ENCODE results near the gene PGAM2.

PGAM2 gene

DNA sequence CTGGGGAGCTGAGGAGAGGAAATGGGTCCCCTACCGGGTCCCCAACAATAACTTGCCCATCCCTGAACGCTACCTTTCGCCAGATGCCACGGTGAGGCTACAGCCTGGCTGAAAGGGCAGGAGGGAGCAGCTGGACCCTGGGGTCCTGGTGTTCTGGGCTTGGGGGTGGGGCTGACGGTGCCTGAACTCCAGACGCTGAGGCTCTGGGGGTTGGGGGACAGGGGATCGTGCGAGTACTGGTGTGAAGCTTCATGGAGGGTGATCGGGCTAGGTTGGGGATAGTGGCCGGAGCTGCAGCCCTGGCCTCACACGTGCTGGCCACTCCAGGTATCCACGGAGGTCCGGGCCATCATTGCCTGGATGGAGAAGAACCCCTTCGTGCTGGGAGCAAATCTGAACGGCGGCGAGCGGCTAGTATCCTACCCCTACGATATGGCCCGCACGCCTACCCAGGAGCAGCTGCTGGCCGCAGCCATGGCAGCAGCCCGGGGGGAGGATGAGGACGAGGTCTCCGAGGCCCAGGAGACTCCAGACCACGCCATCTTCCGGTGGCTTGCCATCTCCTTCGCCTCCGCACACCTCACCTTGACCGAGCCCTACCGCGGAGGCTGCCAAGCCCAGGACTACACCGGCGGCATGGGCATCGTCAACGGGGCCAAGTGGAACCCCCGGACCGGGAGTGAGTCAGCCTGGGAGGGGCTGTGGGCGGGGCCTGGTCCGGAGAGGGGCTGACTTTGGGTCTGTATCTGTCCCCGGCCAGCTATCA is 47.0 kb upstream of the PGAM2 start:
- no peak for DNase-seq
- intact Hi-C loops (cut with DNase I; ENCODE audit: low total_unique reads), result no loop called here
- Histone ChIP-seq H3K4me1 (peaks cover 7 to 71% (median 69%) of the 10 kb centered on the region in 4 donors), H3K27ac (peak overlapping the region; percentile 98 to 100), H3K4me3 (no peak overlapping the region), H3K36me3 (peaks cover 31 to 100% (median 86%) of the 10 kb centered on the region in 3 donors), H3K27me3 (no peaks in the 10 kb centered on the region), H3K9me3 (no peaks in the 10 kb centered on the region)
- TF ChIP-seq, protein P1, sequence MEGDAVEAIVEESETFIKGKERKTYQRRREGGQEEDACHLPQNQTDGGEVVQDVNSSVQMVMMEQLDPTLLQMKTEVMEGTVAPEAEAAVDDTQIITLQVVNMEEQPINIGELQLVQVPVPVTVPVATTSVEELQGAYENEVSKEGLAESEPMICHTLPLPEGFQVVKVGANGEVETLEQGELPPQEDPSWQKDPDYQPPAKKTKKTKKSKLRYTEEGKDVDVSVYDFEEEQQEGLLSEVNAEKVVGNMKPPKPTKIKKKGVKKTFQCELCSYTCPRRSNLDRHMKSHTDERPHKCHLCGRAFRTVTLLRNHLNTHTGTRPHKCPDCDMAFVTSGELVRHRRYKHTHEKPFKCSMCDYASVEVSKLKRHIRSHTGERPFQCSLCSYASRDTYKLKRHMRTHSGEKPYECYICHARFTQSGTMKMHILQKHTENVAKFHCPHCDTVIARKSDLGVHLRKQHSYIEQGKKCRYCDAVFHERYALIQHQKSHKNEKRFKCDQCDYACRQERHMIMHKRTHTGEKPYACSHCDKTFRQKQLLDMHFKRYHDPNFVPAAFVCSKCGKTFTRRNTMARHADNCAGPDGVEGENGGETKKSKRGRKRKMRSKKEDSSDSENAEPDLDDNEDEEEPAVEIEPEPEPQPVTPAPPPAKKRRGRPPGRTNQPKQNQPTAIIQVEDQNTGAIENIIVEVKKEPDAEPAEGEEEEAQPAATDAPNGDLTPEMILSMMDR (IDR thresholded peaks at IDR 0.05), result no peak

DNA sequence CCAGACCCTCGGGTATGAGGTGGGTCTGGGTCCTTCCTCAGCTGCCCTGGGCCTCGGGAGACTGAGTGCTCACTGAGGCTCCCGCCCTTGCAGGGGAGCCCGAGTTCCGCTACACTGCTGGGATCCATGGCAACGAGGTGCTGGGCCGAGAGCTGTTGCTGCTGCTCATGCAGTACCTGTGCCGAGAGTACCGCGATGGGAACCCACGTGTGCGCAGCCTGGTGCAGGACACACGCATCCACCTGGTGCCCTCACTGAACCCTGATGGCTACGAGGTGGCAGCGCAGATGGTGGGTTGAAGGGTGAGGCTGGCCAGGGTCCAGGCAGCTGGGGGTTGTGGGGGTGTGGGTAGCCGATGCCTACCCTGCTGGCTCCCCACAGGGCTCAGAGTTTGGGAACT is 46.4 kb upstream of the PGAM2 start:
- Histone ChIP-seq H3K4me3 (no peak overlapping the region), H3K27me3 (no peaks in the 10 kb centered on the region), H3K36me3 (peaks cover 31 to 99% (median 86%) of the 10 kb centered on the region in 3 donors), H3K9me3 (no peaks in the 10 kb centered on the region), H3K27ac (peak overlapping the region; percentile 98 to 100), H3K4me1 (peaks cover 7 to 78% (median 75%) of the 10 kb centered on the region in 4 donors)
- TF ChIP-seq, protein P1 (IDR thresholded peaks at IDR 0.05), result no peak
- intact Hi-C loops (cut with DNase I; ENCODE audit: low total_unique reads), result no loop called here
- DNase-seq, result no peak

DNA sequence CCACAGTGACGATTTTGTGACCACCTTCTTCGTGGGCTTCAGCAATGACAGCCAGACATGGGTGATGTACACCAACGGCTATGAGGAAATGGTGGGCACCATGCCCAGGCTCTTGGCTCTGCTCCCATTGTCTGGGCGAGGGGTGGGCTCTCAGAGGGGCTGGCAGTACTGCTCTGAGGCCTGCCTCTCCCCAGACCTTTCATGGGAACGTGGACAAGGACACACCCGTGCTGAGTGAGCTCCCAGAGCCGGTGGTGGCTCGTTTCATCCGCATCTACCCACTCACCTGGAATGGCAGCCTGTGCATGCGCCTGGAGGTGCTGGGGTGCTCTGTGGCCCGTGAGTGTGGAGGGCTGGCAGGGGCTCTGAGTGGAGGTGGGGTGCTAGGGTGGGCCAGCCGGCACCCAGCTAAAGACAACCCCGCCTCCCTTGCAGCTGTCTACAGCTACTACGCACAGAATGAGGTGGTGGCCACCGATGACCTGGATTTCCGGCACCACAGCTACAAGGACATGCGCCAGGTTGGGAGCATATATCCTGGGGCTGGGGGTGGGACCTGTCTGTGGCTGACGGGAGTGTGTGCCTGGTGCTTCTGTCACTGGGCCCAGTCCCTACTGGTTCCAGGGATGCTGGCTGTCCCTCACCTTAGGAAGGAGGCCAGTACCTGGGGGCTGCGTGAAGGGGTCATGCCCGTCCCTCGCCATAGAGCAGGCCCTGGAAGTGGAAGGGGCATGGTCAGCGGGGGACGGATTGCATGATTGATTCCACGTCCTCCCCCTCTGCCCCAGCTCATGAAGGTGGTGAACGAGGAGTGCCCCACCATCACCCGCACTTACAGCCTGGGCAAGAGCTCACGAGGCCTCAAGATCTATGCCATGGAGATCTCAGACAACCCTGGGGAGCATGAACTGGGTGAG is 45.6 kb upstream of the PGAM2 start:
- Histone ChIP-seq H3K27ac (peak overlapping the region; percentile 98 to 100), H3K4me3 (no peak overlapping the region), H3K36me3 (peaks cover 31 to 91% (median 82%) of the 10 kb centered on the region in 3 donors), H3K9me3 (no peaks in the 10 kb centered on the region), H3K27me3 (no peaks in the 10 kb centered on the region), H3K4me1 (peaks cover 10 to 86% (median 83%) of the 10 kb centered on the region in 4 donors)
- intact Hi-C loops (cut with DNase I; ENCODE audit: low total_unique reads), result no loop called here
- TF ChIP-seq, protein P1 (IDR thresholded peaks at IDR 0.05), result no peak
- DNase-seq, result peak in 1 of 2 donors; percentile 76

DNA sequence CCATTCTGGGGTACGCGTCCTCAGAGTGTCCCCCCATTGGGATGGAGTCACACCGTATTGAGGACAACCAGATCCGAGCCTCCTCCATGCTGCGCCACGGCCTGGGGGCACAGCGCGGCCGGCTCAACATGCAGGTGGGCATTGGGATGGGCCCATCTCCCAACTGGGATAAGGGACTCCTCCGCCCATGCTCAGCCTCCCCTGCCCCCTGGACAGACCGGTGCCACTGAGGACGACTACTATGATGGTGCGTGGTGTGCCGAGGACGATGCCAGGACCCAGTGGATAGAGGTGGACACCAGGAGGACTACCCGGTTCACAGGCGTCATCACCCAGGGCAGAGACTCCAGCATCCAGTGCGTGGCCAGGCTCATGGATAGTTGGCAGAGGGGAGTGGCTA is 44.6 kb upstream of the PGAM2 start:
- DNase-seq, result no peak
- TF ChIP-seq, protein P1 (IDR thresholded peaks at IDR 0.05), result no peak
- H3K9me3 ChIP-seq, result no peaks in the 10 kb centered on the region
- H3K27me3 ChIP-seq, result no peaks in the 10 kb centered on the region
- H3K4me3 ChIP-seq, result no peak overlapping the region
- H3K27ac ChIP-seq, result peak overlapping the region; percentile 98 to 100
- peaks cover 12 to 91% (median 85%) of the 10 kb centered on the region in 4 donors for H3K4me1 ChIP-seq
- H3K36me3 ChIP-seq, result peaks cover 31 to 82% (median 81%) of the 10 kb centered on the region in 3 donors
- intact Hi-C loops (cut with DNase I; ENCODE audit: low total_unique reads), result no loop called here

DNA sequence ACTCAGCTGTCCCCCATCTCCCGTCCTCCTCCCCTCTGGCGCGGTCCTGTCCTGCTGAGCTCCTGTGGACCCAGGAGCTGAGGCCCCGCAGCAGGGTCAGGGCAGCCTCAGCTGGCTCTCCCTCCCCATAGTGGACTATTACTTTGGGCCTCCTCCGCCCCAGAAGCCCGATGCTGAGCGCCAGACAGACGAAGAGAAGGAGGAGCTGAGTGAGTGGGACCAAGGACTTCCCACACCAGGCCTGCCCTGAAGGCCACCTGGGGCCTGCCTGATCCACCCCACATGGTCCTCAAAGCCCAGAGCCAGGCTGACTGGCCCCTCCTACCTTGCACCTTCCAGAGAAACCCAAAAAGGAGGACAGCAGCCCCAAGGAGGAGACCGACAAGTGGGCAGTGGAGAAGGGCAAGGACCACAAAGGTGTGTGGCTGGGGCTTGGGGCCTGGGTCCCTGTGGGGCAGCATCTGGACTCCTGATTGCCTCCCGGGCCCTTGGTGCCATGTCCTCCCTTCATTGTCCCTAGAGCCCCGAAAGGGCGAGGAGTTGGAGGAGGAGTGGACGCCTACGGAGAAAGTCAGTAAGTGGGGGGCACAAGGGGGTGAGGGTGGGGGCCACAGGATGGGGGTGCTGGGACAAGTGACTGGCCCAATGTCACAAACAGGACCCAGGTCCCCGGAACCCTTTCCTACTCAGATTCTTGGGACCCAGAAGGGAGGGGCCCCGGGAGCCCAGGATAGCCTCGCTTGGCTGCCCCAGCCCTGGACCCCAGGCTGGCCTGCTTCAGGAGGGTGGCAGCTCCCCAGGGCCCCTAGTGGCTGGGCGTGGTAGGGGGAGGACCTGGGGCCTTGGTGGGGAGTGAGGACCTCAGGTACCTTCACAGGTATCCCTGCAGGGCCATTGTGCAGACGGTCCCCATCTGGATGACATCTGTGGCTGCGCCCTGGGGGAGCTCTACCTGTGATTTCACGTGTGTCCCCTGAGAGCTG is 43.7 kb upstream of the PGAM2 start:
- Histone ChIP-seq H3K27ac (peak overlapping the region; percentile 98 to 100), H3K4me1 (peaks cover 12 to 92% (median 76%) of the 10 kb centered on the region in 4 donors), H3K4me3 (peak overlapping the region in 1 of 2 donors; percentile 58), H3K27me3 (no peaks in the 10 kb centered on the region), H3K36me3 (peaks cover 25 to 75% (median 72%) of the 10 kb centered on the region in 3 donors), H3K9me3 (no peaks in the 10 kb centered on the region)
- no peak for DNase-seq
- TF ChIP-seq, protein P1 (IDR thresholded peaks at IDR 0.05), result no peak
- intact Hi-C loops (cut with DNase I; ENCODE audit: low total_unique reads), result no loop called here
